Measurements from ENCODE around the gene B9D2. TPM values are rescaled to one million over a fixed set of nuclear protein-coding genes. Genes with fewer than 3 reads are reported as not detected.
A peak's percentile ranks its signal among the peaks of the same experiment; 100 is the strongest.

B9D2 gene
- total RNA-seq, 2 experiments from 2014 or later, result 21.1 to 26.8 TPM

DNA sequence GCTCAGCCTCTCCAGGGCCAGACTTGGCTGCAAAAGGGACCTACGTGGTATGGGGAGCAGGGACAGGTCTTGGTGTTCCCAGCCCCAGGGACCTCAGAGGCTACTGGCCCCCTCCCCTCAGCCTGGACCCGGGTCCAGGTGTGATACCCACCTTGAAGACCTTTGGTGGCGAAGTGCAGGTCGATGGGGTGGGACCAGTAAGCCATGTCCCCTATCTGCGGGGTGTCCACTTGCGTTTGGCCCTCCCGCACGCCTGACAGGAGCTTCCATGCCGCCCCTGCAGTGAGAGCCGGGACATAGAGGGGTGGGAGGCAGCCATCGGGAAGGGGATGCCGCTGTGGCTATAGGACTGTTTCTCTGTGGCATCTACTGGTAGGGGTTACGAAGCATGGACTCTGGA is 6.2 kb downstream of the B9D2 start:
- H3K27me3 ChIP-seq (ENCODE audit: control insufficient read depth in 1 of 2, insufficient read depth in 2 of 2, low read length in 2 of 2), result no peaks in the 10 kb centered on the region
- H3K27ac ChIP-seq (ENCODE audit: low read depth in 1 of 2, low read length in 2 of 2), result peak overlapping the region; percentile 46 to 58
- TF ChIP-seq, protein P1, sequence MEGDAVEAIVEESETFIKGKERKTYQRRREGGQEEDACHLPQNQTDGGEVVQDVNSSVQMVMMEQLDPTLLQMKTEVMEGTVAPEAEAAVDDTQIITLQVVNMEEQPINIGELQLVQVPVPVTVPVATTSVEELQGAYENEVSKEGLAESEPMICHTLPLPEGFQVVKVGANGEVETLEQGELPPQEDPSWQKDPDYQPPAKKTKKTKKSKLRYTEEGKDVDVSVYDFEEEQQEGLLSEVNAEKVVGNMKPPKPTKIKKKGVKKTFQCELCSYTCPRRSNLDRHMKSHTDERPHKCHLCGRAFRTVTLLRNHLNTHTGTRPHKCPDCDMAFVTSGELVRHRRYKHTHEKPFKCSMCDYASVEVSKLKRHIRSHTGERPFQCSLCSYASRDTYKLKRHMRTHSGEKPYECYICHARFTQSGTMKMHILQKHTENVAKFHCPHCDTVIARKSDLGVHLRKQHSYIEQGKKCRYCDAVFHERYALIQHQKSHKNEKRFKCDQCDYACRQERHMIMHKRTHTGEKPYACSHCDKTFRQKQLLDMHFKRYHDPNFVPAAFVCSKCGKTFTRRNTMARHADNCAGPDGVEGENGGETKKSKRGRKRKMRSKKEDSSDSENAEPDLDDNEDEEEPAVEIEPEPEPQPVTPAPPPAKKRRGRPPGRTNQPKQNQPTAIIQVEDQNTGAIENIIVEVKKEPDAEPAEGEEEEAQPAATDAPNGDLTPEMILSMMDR (IDR thresholded peaks at IDR 0.05), result no peak
- H3K27ac Mint-ChIP-seq, result peak overlapping the region; percentile 93
- H3K36me3 Mint-ChIP-seq (ENCODE audit: low read depth), result peaks cover 22% of the 10 kb centered on the region
- intact Hi-C loops (cut with DNase I, micrococcal nuclease), result loop anchor here in 1 of 2 experiments (10.0 kb wide), 1 partner anchor 1393 kb away; no protein-coding TSS in a partner anchor
- peak overlapping the region; percentile 79 for H3K4me3 Mint-ChIP-seq
- H3K27me3 Mint-ChIP-seq, result no peaks in the 10 kb centered on the region
- H3K9me3 Mint-ChIP-seq, result no peaks in the 10 kb centered on the region
- H3K36me3 ChIP-seq (ENCODE audit: insufficient read depth, low read length), result peaks cover 3% of the 10 kb centered on the region
- ChIA-PET POLR2A (interaction anchor here (0.6 to 1.1 kb wide), 3 partner anchors 20 to 95 kb away, joined by 3 to 11 read pairs (median 3); partner anchors contain the start of gene HNRNPUL1), CTCF (no interaction called here)
- ATAC-seq (ENCODE audit: poor library complexity) (no peak), DNase-seq (no peak)
- peaks cover 66% of the 10 kb centered on the region for H3K4me1 ChIP-seq (ENCODE audit: insufficient read depth, low read length)
- H3K4me1 Mint-ChIP-seq (ENCODE audit: low read depth), result peaks cover 69% of the 10 kb centered on the region
- H3K9me3 ChIP-seq (ENCODE audit: control insufficient read depth in 1 of 2, insufficient read depth in 1 of 2, low read length in 2 of 2), result no peaks in the 10 kb centered on the region
- no peak overlapping the region for H3K4me3 ChIP-seq (ENCODE audit: low read length)

DNA sequence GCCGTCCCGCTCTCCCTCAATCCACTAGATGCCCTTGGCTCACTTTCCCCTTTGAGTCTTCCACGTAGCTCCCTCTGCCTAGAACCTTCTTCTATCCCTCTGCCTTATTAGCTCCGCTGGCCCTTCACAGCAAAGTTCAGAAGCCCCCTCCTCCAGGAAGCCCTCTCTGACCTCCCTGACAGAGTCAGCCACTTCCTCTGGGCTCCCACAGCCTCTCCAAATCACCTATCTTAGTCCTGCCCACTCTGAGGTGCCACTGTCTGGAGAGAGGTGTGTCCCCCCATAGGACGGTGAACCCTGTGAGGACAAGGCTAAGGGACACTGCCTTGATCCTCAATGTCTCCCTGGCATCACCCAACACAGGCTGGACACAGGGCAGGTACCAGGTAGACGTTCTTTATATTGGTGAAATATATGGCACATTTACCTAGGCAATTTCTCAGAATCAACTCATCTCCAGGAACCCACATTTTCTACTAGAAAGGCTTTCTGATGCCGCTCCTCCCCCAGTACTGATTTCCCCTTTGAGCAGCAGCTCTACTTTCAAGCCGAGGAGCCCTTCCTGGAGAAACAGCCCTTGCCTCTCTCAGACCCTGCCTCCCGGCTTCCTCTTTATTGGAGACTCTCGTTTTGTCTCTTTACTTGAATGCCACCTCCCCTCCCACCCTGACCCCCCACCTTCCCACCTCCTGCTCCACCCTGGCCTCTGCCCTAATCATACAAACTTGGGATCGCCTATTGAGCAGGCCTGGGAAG is 6.8 kb downstream of the B9D2 start:
- no peak for ATAC-seq (ENCODE audit: poor library complexity)
- H3K36me3 Mint-ChIP-seq (ENCODE audit: low read depth), result peaks cover 21% of the 10 kb centered on the region
- TF ChIP-seq, protein P1 (IDR thresholded peaks at IDR 0.05), result no peak
- no peaks in the 10 kb centered on the region for H3K9me3 Mint-ChIP-seq
- H3K27me3 ChIP-seq (ENCODE audit: control insufficient read depth in 1 of 2, insufficient read depth in 2 of 2, low read length in 2 of 2), result no peaks in the 10 kb centered on the region
- H3K4me3 Mint-ChIP-seq, result peak overlapping the region; percentile 78
- peaks cover 61% of the 10 kb centered on the region for H3K4me1 ChIP-seq (ENCODE audit: insufficient read depth, low read length)
- peak overlapping the region; percentile 93 for H3K27ac Mint-ChIP-seq
- DNase-seq, result peak in 5 of 14 experiments; percentile 51 to 63 (median 53)
- H3K4me1 Mint-ChIP-seq (ENCODE audit: low read depth), result peaks cover 66% of the 10 kb centered on the region
- no peaks in the 10 kb centered on the region for H3K27me3 Mint-ChIP-seq
- no peaks in the 10 kb centered on the region for H3K9me3 ChIP-seq (ENCODE audit: control insufficient read depth in 1 of 2, insufficient read depth in 1 of 2, low read length in 2 of 2)
- peaks cover 3% of the 10 kb centered on the region for H3K36me3 ChIP-seq (ENCODE audit: insufficient read depth, low read length)
- H3K27ac ChIP-seq (ENCODE audit: low read depth in 1 of 2, low read length in 2 of 2), result peak overlapping the region; percentile 58 to 69
- intact Hi-C loops (cut with DNase I, micrococcal nuclease), result loop anchor here in 1 of 2 experiments (10.0 kb wide), 1 partner anchor 1392 kb away; no protein-coding TSS in a partner anchor
- CTCF ChIA-PET, result no interaction called here
- POLR2A ChIA-PET, result interaction anchor here (1.0 to 1.4 kb wide), 4 partner anchors 30 to 607 kb away, joined by 3 to 11 read pairs (median 3); partner anchors contain the start of genes ACTMAP, CCDC97 and HNRNPUL1
- peak overlapping the region; percentile 18 for H3K4me3 ChIP-seq (ENCODE audit: low read length)

DNA sequence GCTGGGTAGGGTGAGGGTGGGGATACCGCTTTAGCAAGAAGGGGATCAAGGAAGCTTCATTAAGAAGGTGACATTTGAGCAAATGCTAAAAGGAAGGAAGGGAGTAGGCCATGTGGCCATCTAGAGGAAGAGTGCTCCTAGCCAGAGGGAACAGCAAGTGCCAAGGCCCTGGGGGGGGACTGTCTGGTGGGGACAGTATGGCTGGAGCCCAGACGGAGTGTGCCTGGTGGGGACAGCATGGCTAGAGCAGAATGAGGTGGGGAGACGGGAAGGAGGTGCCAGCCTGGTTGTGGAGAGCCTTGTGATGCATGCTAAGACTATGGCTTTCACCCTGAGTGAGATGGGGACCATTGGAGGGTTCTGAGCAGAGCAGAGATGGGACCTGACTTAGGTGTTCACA is 8.1 kb downstream of the B9D2 start:
- Histone ChIP-seq H3K36me3 (ENCODE audit: insufficient read depth, low read length) (peaks cover 1% of the 10 kb centered on the region), H3K27me3 (ENCODE audit: control insufficient read depth in 1 of 2, insufficient read depth in 2 of 2, low read length in 2 of 2) (no peaks in the 10 kb centered on the region), H3K4me3 (ENCODE audit: low read length) (no peak overlapping the region), H3K9me3 (ENCODE audit: control insufficient read depth in 1 of 2, insufficient read depth in 1 of 2, low read length in 2 of 2) (no peaks in the 10 kb centered on the region), H3K4me1 (ENCODE audit: insufficient read depth, low read length) (peaks cover 60% of the 10 kb centered on the region), H3K27ac (ENCODE audit: low read depth in 1 of 2, low read length in 2 of 2) (peak overlapping the region; percentile 29 to 58)
- intact Hi-C loops (cut with DNase I, micrococcal nuclease), result loop anchor here in 1 of 2 experiments (10.0 kb wide), 1 partner anchor 1391 kb away; no protein-coding TSS in a partner anchor
- Mint-ChIP-seq H3K27me3 (no peaks in the 10 kb centered on the region), H3K27ac (peak overlapping the region; percentile 93), H3K9me3 (no peaks in the 10 kb centered on the region), H3K36me3 (ENCODE audit: low read depth) (peaks cover 33% of the 10 kb centered on the region), H3K4me3 (peak overlapping the region; percentile 78), H3K4me1 (ENCODE audit: low read depth) (peaks cover 73% of the 10 kb centered on the region)
- TF ChIP-seq, protein P1 (IDR thresholded peaks at IDR 0.05), result no peak
- ATAC-seq (ENCODE audit: poor library complexity) (no peak), DNase-seq (peak in 1 of 14 experiments; percentile 40)
- POLR2A ChIA-PET, result interaction anchor here (0.9 to 9.7 kb wide), 10 partner anchors 8 to 606 kb away, joined by 3 to 106 read pairs (median 3); partner anchors contain the start of genes ACTMAP, B9D2, CCDC97 and HNRNPUL1
- CTCF ChIA-PET, result interaction anchor here (0.7 to 1.2 kb wide), 3 partner anchors 83 to 151 kb away, joined by 3 to 6 read pairs (median 3); no protein-coding TSS in a partner anchor
